Inferior parietal cortex (tissue), 1 donor: Measurements from ENCODE around the gene MRO.
"Not testable (repeated sequence)": the region's sequence is repeated elsewhere in the genome, so short reads cannot be mapped to it uniquely, and the experiment has no call there.

Experiments used
- DNase-seq: peaks from one replicate; pipeline ENCODE4 v3.0.0-alpha.2; 2016; ENCODE audit errors: extremely low spot score

Gene MRO

GRCh38 chr18:50836521-50836957, 16.7 kb upstream of the MRO start:
- no peak for DNase-seq

- not testable (repeated sequence) for DNase-seq
Observed at GRCh38 chr18:50833496-50833895, 13.7 kb upstream of the MRO start.

- no peak for DNase-seq
Observed at GRCh38 chr18:50832754-50833153, 12.9 kb upstream of the MRO start.

- DNase-seq: no peak
Observed at GRCh38 chr18:50830544-50830943, 10.7 kb upstream of the MRO start.

- DNase-seq: no peak
Observed at GRCh38 chr18:50829644-50830043, 9.8 kb upstream of the MRO start.

GRCh38 chr18:50826027-50826426, 6.2 kb upstream of the MRO start:
- no peak for DNase-seq

GRCh38 chr18:50825621-50826020, 5.8 kb upstream of the MRO start:
- DNase-seq: no peak

- DNase-seq: no peak
Observed at GRCh38 chr18:50822756-50823155, 2.9 kb upstream of the MRO start.

- DNase-seq: no peak
Observed at GRCh38 chr18:50820901-50821520, 1.2 kb upstream of the MRO start.

- peak; percentile 53 for DNase-seq
Observed at GRCh38 chr18:50819027-50819727, 639 bp downstream of the MRO start.

GRCh38 chr18:50816419-50817166, 3.2 kb downstream of the MRO start:
- no peak for DNase-seq

- no peak for DNase-seq
Observed at GRCh38 chr18:50814395-50814794, 5.4 kb downstream of the MRO start.

GRCh38 chr18:50813353-50813752, 6.5 kb downstream of the MRO start:
- DNase-seq: no peak

GRCh38 chr18:50812834-50813233, 7.0 kb downstream of the MRO start:
- DNase-seq: no peak

GRCh38 chr18:50807176-50807575, 12.6 kb downstream of the MRO start:
- DNase-seq: no peak

- no peak for DNase-seq
Observed at GRCh38 chr18:50806208-50806616, 13.6 kb downstream of the MRO start.

- DNase-seq: no peak
Observed at GRCh38 chr18:50805732-50806131, 14.1 kb downstream of the MRO start.

- no peak for DNase-seq
Observed at GRCh38 chr18:50803592-50803991, 16.2 kb downstream of the MRO start.

GRCh38 chr18:50802141-50802540, 17.7 kb downstream of the MRO start:
- no peak for DNase-seq

- DNase-seq: no peak
Observed at GRCh38 chr18:50797142-50797541, 22.7 kb downstream of the MRO start.

- DNase-seq: no peak
Observed at GRCh38 chr18:50796495-50796894, 23.3 kb downstream of the MRO start.

- DNase-seq: no peak
Observed at GRCh38 chr18:50793641-50794565, 25.9 kb downstream of the MRO start.
